SK-N-SH (cell line): Measurements from ENCODE around the gene GH2. TPM values are rescaled to one million over a fixed set of nuclear protein-coding genes. Genes with fewer than 3 reads are reported as not detected.

Experiments
- CTCF ChIA-PET: fragments of 300-600, 350-600 bp; formaldehyde crosslinking; extraction: SDS; loops from one replicate; lab custom pipeline; 2021; lab: Yijun Ruan, JAX
- POLR2A ChIA-PET: fragments of 350-600 bp; sonication (Branson Sonifier 250); formaldehyde crosslinking; extraction: SDS; loops from one replicate; lab custom pipeline; 2020; ENCODE audit warnings: antibody characterized with exemption, inconsistent platforms; lab: Yijun Ruan, JAX
- DNase-seq: peaks from one replicate; pipeline ENCODE4 v3.0.0; 2012
- H2AFZ ChIP-seq: fragments of 200-600 bp; sonication (generic); 2 replicates; pipeline ENCODE4 v1.8.1; 2016; ENCODE audit warnings: antibody characterized with exemption, mild to moderate bottlenecking, low read depth
- H3F3A ChIP-seq: fragments of 200-600 bp; sonication (generic); replicated peaks from 2 replicates; pipeline ENCODE3; 2016; ENCODE audit warnings: antibody characterized with exemption, mild to moderate bottlenecking; ENCODE audit not compliant: insufficient read depth
- H3K27ac ChIP-seq, 2 experiments: fragments of 200-500 bp in 1 of 2; fragments of 200-600 bp in 1 of 2; sonication (Bioruptor generic) in 1 of 2; sonication (generic), shearing (Covaris generic) in 1 of 2; 2 replicates each; pipeline versions ENCODE4 v1.5.1 to v1.6.1; 2014 to 2016; ENCODE audit warnings: low read depth in 2 of 2, inconsistent platforms in 1 of 2, low read length in 1 of 2, mild to moderate bottlenecking in 1 of 2, mixed read lengths in 1 of 2
- H3K27me3 ChIP-seq: fragments of 200-600 bp; sonication (generic), shearing (Covaris generic); 2 replicates; pipeline ENCODE4 v1.6.1; 2016; ENCODE audit warnings: mixed run types; ENCODE audit not compliant: insufficient read depth
- H3K36me3 ChIP-seq, 2 experiments: fragments of 200-500 bp in 1 of 2; fragments of 200-600 bp in 1 of 2; sonication (Bioruptor generic) in 1 of 2; sonication (generic) in 1 of 2; replicated peaks in 1 of 2; 2 replicates each; pipeline versions ENCODE3 to v1.5.1; 2014 to 2016; ENCODE audit warnings: low read length in 1 of 2, mild to moderate bottlenecking in 1 of 2; ENCODE audit not compliant: insufficient read depth in 2 of 2, control insufficient read depth in 1 of 2
- H3K4me1 ChIP-seq, 2 experiments: fragments of 200-500 bp in 1 of 2; fragments of 200-600 bp in 1 of 2; sonication (Bioruptor generic) in 1 of 2; sonication (generic), shearing (Covaris generic) in 1 of 2; 2 replicates each; pipeline versions ENCODE4 v1.5.1 to v1.6.1; 2014 to 2016; ENCODE audit warnings: low read depth in 1 of 2, low read length in 1 of 2, mixed run types in 1 of 2; ENCODE audit not compliant: insufficient read depth in 2 of 2, control insufficient read depth in 1 of 2
- H3K4me2 ChIP-seq: fragments of 200-600 bp; sonication (generic), shearing (Covaris generic); 2 replicates; pipeline ENCODE4 v1.6.1; 2017; ENCODE audit warnings: mixed run types
- H3K4me3 ChIP-seq, 2 experiments: fragments of 200-500 bp in 1 of 2; fragments of 200-600 bp in 1 of 2; sonication (Bioruptor generic) in 1 of 2; sonication (generic), shearing (Covaris generic) in 1 of 2; 2 replicates each; pipeline versions ENCODE4 v1.5.1 to v1.8.1; 2014 to 2016; ENCODE audit warnings: low read depth in 2 of 2, inconsistent platforms in 1 of 2, low read length in 1 of 2, mild to moderate bottlenecking in 1 of 2, mixed read lengths in 1 of 2, moderate library complexity in 1 of 2
- H3K79me2 ChIP-seq: fragments of 200-600 bp; sonication (generic); 2 replicates; pipeline ENCODE4 v1.8.1; 2017; ENCODE audit warnings: mild to moderate bottlenecking; ENCODE audit not compliant: insufficient read depth
- H3K9ac ChIP-seq: fragments of 200-600 bp; sonication (generic); 2 replicates; pipeline ENCODE4 v1.6.1; 2017; ENCODE audit warnings: mixed run types
- H3K9me2 ChIP-seq: fragments of 200-600 bp; sonication (generic); 2 replicates; pipeline ENCODE4 v1.6.1; 2017; ENCODE audit warnings: mixed run types
- H3K9me3 ChIP-seq: fragments of 200-600 bp; sonication (generic); 2 replicates; pipeline ENCODE4 v1.6.1; 2017; ENCODE audit warnings: mixed run types, mild to moderate bottlenecking, moderate library complexity
- H4K20me1 ChIP-seq: fragments of 200-600 bp; sonication (generic); 2 replicates; pipeline ENCODE4 v1.6.1; 2017; ENCODE audit warnings: mild to moderate bottlenecking, mixed run types; ENCODE audit not compliant: insufficient read depth
- CHD2 ChIP-seq: fragments of 150-350 bp; IDR thresholded peaks from 2 replicates; pipeline ENCODE4 v1.6.1; 2018; ENCODE audit warnings: low read length; ENCODE audit not compliant: partially characterized antibody
- CTCF ChIP-seq: fragments of 200-600 bp; sonication (generic); IDR thresholded peaks from 2 replicates; pipeline ENCODE4 v1.6.1; 2017; ENCODE audit warnings: antibody characterized with exemption, mild to moderate bottlenecking, moderate library complexity
- EZH2phosphoT487 ChIP-seq: fragments of 200-600 bp; sonication (generic); IDR thresholded peaks from 2 replicates; pipeline ENCODE4 v1.6.1; 2017; ENCODE audit warnings: low read depth, mixed run types, mild to moderate bottlenecking, antibody characterized with exemption, moderate library complexity, borderline replicate concordance
- FOXJ3 ChIP-seq: sonication (generic); formaldehyde crosslinking; IDR thresholded peaks from 2 replicates; pipeline ENCODE4 v1.5.1; 2020; ENCODE audit warnings: mild to moderate bottlenecking, missing genetic modification reagents
- MEF2A ChIP-seq: IDR thresholded peaks from 2 replicates; pipeline ENCODE4 v1.4.0; 2012; ENCODE audit warnings: low read depth, borderline replicate concordance
- MXI1 ChIP-seq: IDR thresholded peaks from 2 replicates; pipeline ENCODE4 v1.6.1; 2012; ENCODE audit warnings: mild to moderate bottlenecking, low read depth, low read length, improper control_type of control experiment
- NRF1 ChIP-seq: IDR thresholded peaks from 2 replicates; pipeline ENCODE4 v1.6.1; 2012; ENCODE audit warnings: low read depth, mild to moderate bottlenecking, low read length
- PBX3 ChIP-seq: IDR thresholded peaks from 2 replicates; pipeline ENCODE4; 2012
- POLR2AphosphoS5 ChIP-seq: IDR thresholded peaks from 2 replicates; pipeline ENCODE4 v1.6.1; 2012; ENCODE audit warnings: low read depth, low read length
- RXRA ChIP-seq: IDR thresholded peaks from 2 replicates; pipeline ENCODE4 v1.4.0; 2012; ENCODE audit warnings: low read depth, mild to moderate bottlenecking, borderline replicate concordance
- SIN3A ChIP-seq: IDR thresholded peaks from 2 replicates; pipeline ENCODE4 v1.6.1; 2012; ENCODE audit warnings: low read depth, mild to moderate bottlenecking, low read length, moderate library complexity, borderline replicate concordance
- TAF1 ChIP-seq: IDR thresholded peaks from 2 replicates; pipeline ENCODE4 v1.6.1; 2012; ENCODE audit warnings: low read depth, mild to moderate bottlenecking, low read length, moderate library complexity, borderline replicate concordance
- TCF12 ChIP-seq: IDR thresholded peaks from 2 replicates; pipeline ENCODE4 v1.4.0; 2012
- TEAD4 ChIP-seq: IDR thresholded peaks from 2 replicates; pipeline ENCODE4 v1.4.0; 2012; ENCODE audit warnings: mild to moderate bottlenecking, borderline replicate concordance; ENCODE audit not compliant: insufficient read depth
- USF2 ChIP-seq: fragments of 150-350 bp; IDR thresholded peaks from 2 replicates; pipeline ENCODE4 v1.6.1; 2017; ENCODE audit warnings: antibody characterized with exemption, low read length, low read depth, borderline replicate concordance
- WGBS: methylation state at CpG from one replicate; pipeline ENCODE4 v1.1.6; 2017; ENCODE audit warnings: low lambda C conversion rate; 5-methylcytosine and 5-hydroxymethylcytosine counted together
- polyA plus RNA-seq, 3 experiments: library from polyadenylated mRNA; depleted of rRNA; stranded (reverse); fragments of >200 nt; gene quantifications; 2 replicates each; pipeline ENCODE4 v1.2.3, GENCODE V29; 2012
- small RNA-seq, 7 experiments: library from RNA; depleted of rRNA; stranded (forward); fragments of <200 nt; gene quantifications; one replicate each; pipeline ENCODE3, GENCODE V24; 2012

GH2 gene
- polyA plus RNA-seq, 1 of the 3 experiments (the other 2 are of a cell fraction): not detected

- no peak overlapping the region for H2AFZ ChIP-seq
- ChIA-PET CTCF (interaction anchor here (0.5 to 7.4 kb wide), 7 partner anchors 10 to 405 kb away, joined by 3 to 96 read pairs (median 4); partner anchors contain the start of gene SMARCD2), POLR2A (interaction anchor here (1.5 to 9.1 kb wide), 3 partner anchors 9 to 399 kb away, joined by 3 to 108 read pairs (median 7); partner anchors contain the start of gene SMARCD2)
- no peak overlapping the region for H3K4me3 ChIP-seq
- no peak for TF ChIP-seq TEAD4
- no peak for TF ChIP-seq MXI1
- no peak for TF ChIP-seq PBX3
- no peak for TF ChIP-seq TAF1
- TF ChIP-seq NRF1: no peak
- no peak for TF ChIP-seq MEF2A
- TF ChIP-seq CTCF: no peak
- no peak for TF ChIP-seq EZH2phosphoT487
- no peak for TF ChIP-seq SIN3A
- TF ChIP-seq CHD2: no peak
- TF ChIP-seq RXRA: no peak
- TF ChIP-seq TCF12: no peak
- no peak for TF ChIP-seq USF2
- no peak for TF ChIP-seq POLR2AphosphoS5
- TF ChIP-seq FOXJ3 (CRISPR knock-in tag): no peak
- H4K20me1 ChIP-seq: peaks cover 10% of the 10 kb centered on the region; the same call in 1 of the 2 replicates
- H3K4me2 ChIP-seq: no peak overlapping the region
- no peak for DNase-seq
- H3K9me2 ChIP-seq: no peaks in the 10 kb centered on the region
- H3K4me1 ChIP-seq: peaks cover 9 to 34% of the 10 kb centered on the region in 2 experiments; a peak in 2 of 4 replicates
- 82% methylated on average over 5 of the region's 5 CpGs for WGBS
- no peaks in the 10 kb centered on the region for H3K27me3 ChIP-seq
- no peaks in the 10 kb centered on the region for H3K9me3 ChIP-seq
- H3K79me2 ChIP-seq: peaks cover 47% of the 10 kb centered on the region
- H3K9ac ChIP-seq: no peak overlapping the region
- H3K36me3 ChIP-seq: peaks cover 60 to 75% of the 10 kb centered on the region in 2 experiments
- peaks cover 31% of the 10 kb centered on the region for H3F3A ChIP-seq
- H3K27ac ChIP-seq: no peak overlapping the region; a peak in 1 of 4 replicates
Observed at GRCh38 chr17:63830278-63830677, 51.5 kb downstream of the GH2 start.

Small RNA genes within 50 kb of the gene (small RNA-seq; reads per million reads assigned to genes)
- gene AC040958.1 (0 reads per million in 7 experiments), gene AC127029.1 (0 reads per million in 7 experiments), gene GH1 (0 reads per million in 7 experiments)

Other genes with a start within 250 kb of the GH2 start
- gene LIMD2, start 181.8 kb downstream of the GH2 start, polyA plus RNA-seq (2012; rRNA removed): 75.1 and 78.0 TPM in 2 replicates
- gene STRADA, start 140.1 kb downstream of the GH2 start, polyA plus RNA-seq (2012; rRNA removed): 37.3 and 45.0 TPM in 2 replicates
- gene CCDC47, start 108.3 kb downstream of the GH2 start, polyA plus RNA-seq (2012; rRNA removed): 76.6 and 90.7 TPM in 2 replicates
- 115 and 143 TPM in 2 replicates for gene DDX42, start 107.8 kb downstream of the GH2 start, polyA plus RNA-seq (2012; rRNA removed)
- gene PSMC5, start 54.5 kb downstream of the GH2 start, polyA plus RNA-seq (2012; rRNA removed): 424 and 468 TPM in 2 replicates
- 148 and 180 TPM in 2 replicates for gene FTSJ3, start 54.3 kb downstream of the GH2 start, polyA plus RNA-seq (2012; rRNA removed)
- gene SMARCD2, start 39.3 kb downstream of the GH2 start, polyA plus RNA-seq (2012; rRNA removed): 89.1 and 106 TPM in 2 replicates
- not detected in 2 replicates for gene CSH2, start 8.3 kb downstream of the GH2 start, polyA plus RNA-seq (2012; rRNA removed)
- gene CSH1, start 14.6 kb upstream of the GH2 start, polyA plus RNA-seq (2012; rRNA removed): not detected in 2 replicates
- gene CSHL1, start 29.3 kb upstream of the GH2 start, polyA plus RNA-seq (2012; rRNA removed): not detected in 2 replicates
- gene GH1, start 36.9 kb upstream of the GH2 start, polyA plus RNA-seq (2012; rRNA removed): not detected in 2 replicates
- gene CD79B, start 50.4 kb upstream of the GH2 start, polyA plus RNA-seq (2012; rRNA removed): 0.06 and 0.10 TPM in 2 replicates
- not detected in 2 replicates for gene SCN4A, start 91.0 kb upstream of the GH2 start, polyA plus RNA-seq (2012; rRNA removed)
- 2.5 and 2.7 TPM in 2 replicates for gene PRR29, start 116.4 kb upstream of the GH2 start, polyA plus RNA-seq (2012; rRNA removed)
- gene ICAM2, start 138.7 kb upstream of the GH2 start, polyA plus RNA-seq (2012; rRNA removed): 0.08 TPM in 1 of 2 replicates, not detected in the other
- 6.9 and 7.3 TPM in 2 replicates for gene ERN1, start 248.2 kb upstream of the GH2 start, polyA plus RNA-seq (2012; rRNA removed)